ENCODE data around the gene RPS3A. TPM values are rescaled to one million over a fixed set of nuclear protein-coding genes. Genes with fewer than 3 reads are reported as not detected.
"Not testable (repeated sequence)": the region's sequence is repeated elsewhere in the genome, so short reads cannot be mapped to it uniquely, and the experiment has no call there.

Gene RPS3A
- total RNA-seq = 1,723 and 1,766 TPM in 2 replicates

- intact Hi-C loops (cut with micrococcal nuclease) = loop anchor here (1.0 to 5.0 kb wide), 6 partner anchors 67 to 1680 kb away; partner anchors contain the start of genes ARFIP1, FBXW7, GATB and LRBA
Measured at GRCh38 chr4:151099229-151099975, at the start of gene RPS3A. RPS3A (plus strand) TSS chr4:151099628; CDS start chr4:151099653, 25 bp downstream.

DNA sequence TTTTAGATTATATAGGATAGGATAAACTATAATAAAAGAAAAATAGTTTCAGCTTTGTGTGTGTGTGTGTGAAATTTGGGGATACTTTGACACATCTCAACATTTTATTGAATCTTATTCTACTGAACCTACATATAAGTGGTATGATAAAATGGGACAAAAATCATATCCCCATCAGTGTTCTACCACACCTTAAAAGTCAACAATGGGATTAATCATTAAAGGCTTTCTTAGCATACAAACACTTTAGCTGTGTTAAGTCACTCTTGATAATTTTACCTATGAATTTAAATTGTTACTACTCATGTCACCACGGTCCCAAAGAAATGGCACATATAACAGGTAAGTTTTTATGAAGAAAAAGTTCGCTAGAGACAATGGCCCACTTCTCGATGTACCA lies 46.6 kb upstream of the RPS3A start:
- intact Hi-C loops (cut with micrococcal nuclease) = no loop called here

DNA sequence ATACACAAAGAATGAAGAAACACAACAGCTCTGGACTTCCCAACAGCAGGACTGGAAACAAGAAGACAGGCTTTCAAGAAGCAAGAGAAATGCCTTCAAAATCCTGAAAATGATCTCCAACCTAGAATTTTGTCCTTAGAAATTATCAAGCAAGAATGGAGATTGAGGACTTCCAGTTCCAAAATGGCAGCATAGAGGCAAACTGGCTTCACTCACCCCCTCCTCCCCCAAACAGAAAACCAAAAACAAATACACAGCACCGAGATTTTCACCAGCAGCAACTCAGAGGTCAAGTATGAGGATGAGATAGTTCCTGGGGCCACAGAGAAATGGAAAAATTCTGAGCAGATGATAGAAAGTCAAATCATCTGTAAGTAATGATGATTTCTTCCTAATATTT lies 43.9 kb upstream of the RPS3A start:
- intact Hi-C loops (cut with micrococcal nuclease) = no loop called here

- intact Hi-C loops (cut with micrococcal nuclease) = not testable (repeated sequence)
Measured at GRCh38 chr4:151063143-151063542, 36.3 kb upstream of the RPS3A start.

DNA sequence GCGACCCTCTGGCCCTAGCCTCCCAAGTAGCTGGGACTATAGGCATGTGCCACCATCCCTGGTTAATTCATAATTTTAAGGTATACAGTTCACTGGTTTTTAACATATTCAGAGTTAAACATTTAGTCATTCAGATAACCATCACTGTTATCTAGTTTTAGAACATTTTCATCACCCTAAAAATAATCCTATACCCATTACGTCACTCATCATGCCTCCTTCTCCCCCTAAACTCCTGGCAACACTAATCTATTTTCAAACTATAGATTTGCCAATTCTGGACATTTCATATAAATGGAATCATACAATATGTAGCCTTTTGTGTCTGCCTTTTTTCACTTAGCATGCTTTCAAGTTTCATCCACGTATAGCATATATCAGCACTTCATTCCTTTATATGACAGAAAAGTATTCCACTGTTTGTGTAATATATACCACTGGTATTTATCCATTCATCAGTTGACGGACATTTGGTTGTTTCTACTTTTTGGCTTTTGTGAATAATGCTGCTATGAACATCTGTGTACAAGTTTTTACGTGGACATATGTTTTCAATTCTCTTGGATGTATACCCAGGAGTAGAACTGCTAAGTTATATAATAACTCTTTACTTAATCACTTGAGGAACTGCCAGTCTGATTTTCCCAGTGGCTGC lies 32.0 kb upstream of the RPS3A start:
- intact Hi-C loops (cut with micrococcal nuclease) = no loop called here

GRCh38 chr4:151074416-151074916 lies 25.0 kb upstream of the RPS3A start:
- intact Hi-C loops (cut with micrococcal nuclease) = no loop called here

GRCh38 chr4:151077978-151078377 lies 21.4 kb upstream of the RPS3A start:
- intact Hi-C loops (cut with micrococcal nuclease) = not testable (repeated sequence)

DNA sequence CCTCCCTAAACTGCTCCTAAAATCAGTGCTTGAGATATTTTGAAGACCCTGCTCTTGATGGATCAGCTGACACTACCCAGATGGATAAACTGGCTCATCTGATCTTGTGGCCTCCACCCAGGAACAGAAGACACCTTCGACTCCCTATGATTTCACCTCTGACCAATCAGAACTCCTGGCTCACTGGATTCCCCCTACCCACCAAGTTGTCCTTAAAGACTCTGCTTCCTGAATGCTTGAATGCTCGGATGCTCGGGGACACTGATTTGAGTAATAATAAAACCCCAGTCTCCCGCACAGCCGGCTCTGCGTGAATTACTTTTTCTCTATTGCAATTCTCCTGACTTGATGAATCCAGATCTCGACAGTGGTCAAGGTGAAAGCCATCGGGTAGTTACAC lies 12.0 kb upstream of the RPS3A start:
- intact Hi-C loops (cut with micrococcal nuclease) = no loop called here

- intact Hi-C loops (cut with micrococcal nuclease) = no loop called here
Measured at GRCh38 chr4:151091047-151091446, 8.4 kb upstream of the RPS3A start.

DNA sequence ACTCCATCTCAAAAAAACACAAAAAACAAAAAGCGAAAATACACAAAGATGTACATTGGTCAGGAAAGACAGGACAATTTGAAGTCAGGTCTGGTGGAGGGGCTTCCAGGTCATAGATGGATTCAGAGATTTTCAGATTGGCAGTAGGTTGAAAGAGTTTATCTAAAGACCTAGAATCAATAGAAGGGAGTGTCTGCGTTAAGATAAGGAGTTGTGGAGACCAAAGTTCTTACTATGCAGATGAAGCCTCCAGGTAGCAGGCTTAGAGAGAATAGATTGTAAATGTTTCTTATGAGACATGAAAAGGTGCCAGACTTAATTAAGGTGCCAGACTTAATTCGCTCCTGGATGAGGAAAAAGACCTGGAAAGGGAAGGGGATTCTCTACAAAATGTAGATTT lies 6.9 kb upstream of the RPS3A start:
- intact Hi-C loops (cut with micrococcal nuclease) = no loop called here

DNA sequence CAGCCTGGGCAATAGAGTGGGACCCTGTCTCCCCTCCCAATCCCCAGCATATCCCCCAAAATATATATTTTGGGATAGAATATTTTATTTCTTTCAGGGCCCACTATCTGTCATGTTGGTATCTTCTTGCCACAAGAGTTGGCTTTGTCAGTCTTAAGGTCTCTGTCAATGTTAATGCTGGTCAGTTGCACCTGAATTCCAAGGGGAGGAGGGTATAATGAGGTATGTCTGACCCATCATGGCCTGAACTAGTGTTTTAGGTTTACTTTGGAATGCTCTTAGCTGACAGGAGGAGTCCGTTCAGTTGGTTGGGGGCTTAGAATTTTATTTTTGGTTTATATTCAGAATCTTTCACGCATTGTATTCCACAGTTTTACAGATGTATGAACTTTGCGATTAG lies 6.2 kb upstream of the RPS3A start:
- intact Hi-C loops (cut with micrococcal nuclease) = no loop called here

DNA sequence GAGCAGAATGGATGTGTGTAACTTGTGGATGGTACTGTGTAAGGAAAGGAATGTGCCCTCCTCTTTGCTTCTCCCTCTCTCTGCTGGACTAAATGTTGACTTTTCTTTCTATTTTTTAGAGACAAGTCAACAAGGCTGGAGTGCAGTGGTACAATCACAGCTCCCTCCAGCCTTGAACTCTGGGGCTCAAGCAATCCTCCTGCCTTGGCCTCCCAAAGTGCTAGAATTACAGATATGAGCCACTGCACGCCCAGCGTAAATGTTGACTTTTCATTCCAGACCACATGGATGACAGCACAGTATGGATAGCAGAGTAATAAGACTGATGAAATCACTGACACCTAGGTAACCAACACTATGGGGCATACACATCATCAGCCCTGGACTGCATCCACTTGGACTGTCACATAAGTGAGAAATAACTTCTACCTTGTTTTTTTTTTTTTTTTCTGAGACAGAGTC lies 5.1 kb upstream of the RPS3A start:
- intact Hi-C loops (cut with micrococcal nuclease) = no loop called here

- intact Hi-C loops (cut with micrococcal nuclease) = loop anchor here (5.0 kb wide), 1 partner anchor 63 kb away; no protein-coding TSS in a partner anchor
Measured at GRCh38 chr4:151095142-151095541, 4.3 kb upstream of the RPS3A start.

- intact Hi-C loops (cut with micrococcal nuclease) = loop anchor here (2.0 to 5.0 kb wide), 2 partner anchors 65 to 269 kb away; no protein-coding TSS in a partner anchor
Measured at GRCh38 chr4:151097759-151098158, 1.7 kb upstream of the RPS3A start.

DNA sequence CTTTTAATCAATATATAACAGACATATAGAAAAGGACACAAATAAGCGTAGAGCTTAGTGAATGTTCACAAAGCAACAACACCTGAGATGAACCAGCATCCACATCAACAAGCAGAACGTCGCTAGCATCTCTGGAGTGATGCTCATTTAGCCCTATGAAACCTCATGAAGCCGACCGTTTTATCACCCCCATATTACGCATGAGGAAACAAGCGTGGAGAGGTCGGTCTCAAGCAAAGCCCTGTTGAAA lies 524 bp upstream of the RPS3A start:
- intact Hi-C loops (cut with micrococcal nuclease) = loop anchor here (1.0 to 5.0 kb wide), 6 partner anchors 67 to 1680 kb away; partner anchors contain the start of genes ARFIP1, FBXW7, GATB and LRBA

DNA sequence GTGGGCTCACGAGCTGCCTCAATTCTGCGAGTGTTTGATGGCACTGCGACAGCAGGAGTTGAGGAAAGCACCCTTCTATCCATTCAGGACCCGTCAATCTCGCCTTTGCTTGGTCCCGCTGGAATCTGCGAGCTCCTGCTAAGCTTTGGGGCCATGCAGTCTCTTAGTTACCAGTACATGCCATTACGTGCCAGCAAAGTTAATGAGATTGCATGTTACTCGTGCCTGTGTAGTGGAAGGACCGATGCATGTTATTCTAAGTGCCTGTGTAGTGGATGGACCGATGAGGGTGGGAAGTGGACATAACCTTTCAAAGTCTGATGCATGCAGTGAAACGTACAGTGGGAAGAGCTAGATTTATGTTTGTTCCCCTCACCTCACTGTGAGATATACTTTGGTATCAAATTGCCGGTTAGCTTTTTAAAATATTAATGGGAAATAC lies 569 bp downstream of the RPS3A start:
- intact Hi-C loops (cut with micrococcal nuclease) = loop anchor here (1.0 to 5.0 kb wide), 6 partner anchors 68 to 1679 kb away; partner anchors contain the start of genes ARFIP1, FBXW7, GATB and LRBA

- intact Hi-C loops (cut with micrococcal nuclease) = no loop called here
Measured at GRCh38 chr4:151100531-151100930, 1.1 kb downstream of the RPS3A start.

DNA sequence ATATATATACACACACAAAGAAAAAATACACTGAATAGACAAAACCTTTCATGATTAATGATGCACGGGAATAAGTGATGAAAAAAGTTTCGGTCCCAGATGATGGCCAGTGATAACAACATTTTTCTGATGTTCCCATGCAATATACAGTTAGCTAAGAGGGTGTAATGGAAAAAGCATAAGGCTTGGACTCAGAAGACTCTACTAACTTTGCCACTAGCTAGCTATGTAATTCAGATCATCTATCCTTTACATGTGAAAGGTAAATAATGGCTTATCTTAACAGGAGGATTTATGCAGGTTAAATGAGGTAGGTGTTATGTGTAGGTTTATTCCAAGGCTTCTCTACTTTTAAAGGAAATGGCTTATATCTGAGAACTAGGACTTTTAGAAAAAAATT lies 4.3 kb downstream of the RPS3A start:
- intact Hi-C loops (cut with micrococcal nuclease) = no loop called here

DNA sequence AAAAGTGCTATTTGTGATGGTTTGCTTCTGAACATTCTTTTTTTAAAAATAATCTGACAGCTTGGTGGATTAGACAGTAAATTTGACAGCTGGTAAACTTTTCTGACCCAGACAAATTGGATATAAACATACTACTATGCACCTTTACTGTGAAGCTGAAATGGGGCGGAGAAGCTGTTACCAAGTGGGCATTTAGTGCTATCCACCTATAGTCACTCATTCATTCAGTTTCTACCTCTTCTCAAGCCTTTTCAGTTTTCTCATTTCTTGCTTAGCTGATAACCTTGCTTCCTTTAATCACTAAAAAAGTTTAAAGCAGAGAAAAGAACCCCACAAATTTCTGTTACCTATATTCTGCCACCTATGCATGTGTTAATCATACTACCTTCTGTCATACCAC lies 5.2 kb downstream of the RPS3A start:
- intact Hi-C loops (cut with micrococcal nuclease) = no loop called here

GRCh38 chr4:151105454-151106032 lies 6.1 kb downstream of the RPS3A start:
- intact Hi-C loops (cut with micrococcal nuclease) = no loop called here

DNA sequence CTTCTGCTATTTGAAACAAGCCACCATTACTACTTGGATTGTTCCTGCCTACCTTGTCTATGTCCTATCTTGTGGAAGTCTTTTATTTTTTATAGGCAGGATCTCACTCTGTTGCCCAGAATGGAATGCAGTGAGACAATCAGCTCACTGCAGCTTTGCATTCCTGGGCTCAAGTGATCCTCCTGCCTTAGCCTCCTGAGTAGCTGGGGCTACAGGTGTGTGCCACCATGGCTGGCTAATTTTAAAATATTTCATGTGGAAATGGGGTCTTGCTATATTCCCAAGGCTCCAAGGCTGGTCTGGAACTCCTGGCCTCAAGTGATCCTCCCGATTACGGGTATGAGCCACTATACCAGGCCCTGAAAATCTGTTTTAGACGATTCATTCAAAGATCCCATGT lies 7.6 kb downstream of the RPS3A start:
- intact Hi-C loops (cut with micrococcal nuclease) = no loop called here

GRCh38 chr4:151110236-151110635 lies 10.8 kb downstream of the RPS3A start:
- intact Hi-C loops (cut with micrococcal nuclease) = no loop called here

Measured in T-helper 2 cell treated with Interferon-gamma antibody and Interleukin-4, amounts not matched to agents 100 ng/mL and 5 ng/mL, for 36 hours (primary cell).